Measurements from ENCODE around the gene RNF43.
"Not testable (repeated sequence)": the region's sequence is repeated elsewhere in the genome, so short reads cannot be mapped to it uniquely, and the experiment has no call there.

Gene RNF43

DNA sequence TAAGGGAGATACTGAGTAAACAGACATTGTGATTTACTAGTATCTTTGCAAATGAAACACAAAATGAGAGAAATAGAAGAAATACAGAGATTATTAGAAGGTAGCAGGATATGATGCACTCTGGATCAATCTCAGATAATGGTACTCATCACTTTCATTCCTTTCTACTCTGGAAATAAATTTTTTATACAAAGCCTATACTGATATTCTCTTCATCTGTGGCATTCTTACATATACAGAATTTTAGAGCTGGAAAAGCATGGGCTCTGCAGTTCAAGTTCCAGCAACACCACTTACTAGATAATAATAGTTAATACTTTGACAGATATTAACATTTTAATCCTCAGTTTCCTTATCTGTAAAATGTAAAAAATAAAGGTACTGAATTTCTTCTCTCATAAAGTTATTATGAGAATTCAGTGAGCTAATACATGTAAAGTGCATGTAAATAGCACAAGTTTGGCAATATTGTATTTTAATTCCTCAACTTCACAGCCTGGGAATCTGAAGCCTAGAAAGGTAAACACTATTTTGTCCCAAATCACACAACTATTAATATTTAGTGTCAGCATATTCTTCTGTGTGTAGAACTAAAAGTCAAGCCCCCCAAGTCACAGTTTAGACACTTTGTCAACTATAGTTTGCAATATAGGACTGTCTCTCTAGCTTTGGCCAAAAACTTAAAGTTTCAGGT lies 6.5 kb downstream of the RNF43 start:
- intact Hi-C loops (cut with DNase I) = no loop called here
- no peak for DNase-seq

DNA sequence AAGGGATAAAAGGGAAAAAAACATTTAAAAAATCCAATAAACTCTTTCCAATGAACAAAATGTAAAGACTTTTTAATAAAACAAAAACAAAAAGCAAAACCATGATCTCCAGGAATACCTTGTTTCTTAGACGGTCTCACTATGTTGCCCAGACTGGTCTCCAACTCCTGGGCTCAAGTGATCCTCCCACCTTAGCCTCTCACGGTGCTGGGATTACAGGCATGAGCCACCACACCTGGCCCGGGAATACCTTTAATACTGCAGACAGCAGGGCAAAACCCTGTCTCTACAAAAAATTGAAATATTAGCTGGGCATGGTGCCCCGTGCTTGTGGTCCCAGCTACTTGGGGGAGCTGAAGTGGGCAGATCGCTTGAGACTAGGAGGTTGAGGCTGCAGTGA lies 7.9 kb downstream of the RNF43 start:
- intact Hi-C loops (cut with DNase I) = no loop called here
- no peak for DNase-seq

DNA sequence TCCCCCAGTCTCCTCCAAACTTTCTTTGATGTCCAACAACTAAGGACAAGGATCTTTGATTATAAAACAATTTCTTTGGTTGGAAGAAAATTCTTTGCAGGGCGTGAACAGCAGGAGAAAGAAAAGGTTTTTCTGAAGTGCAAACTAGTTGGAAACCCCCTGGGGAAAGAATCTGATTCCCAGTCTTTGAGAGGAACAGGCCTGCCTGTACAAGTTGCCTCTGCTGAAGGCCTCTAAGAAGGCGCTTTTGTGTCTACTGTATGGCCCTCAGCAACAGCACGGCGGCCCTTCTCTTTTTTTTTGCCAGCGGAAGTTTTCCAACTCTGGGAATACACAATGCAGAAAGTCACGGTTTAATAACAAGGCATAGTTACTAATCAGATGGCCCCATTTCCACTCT lies 14.0 kb downstream of the RNF43 start:
- intact Hi-C loops (cut with DNase I) = no loop called here
- DNase-seq = no peak

DNA sequence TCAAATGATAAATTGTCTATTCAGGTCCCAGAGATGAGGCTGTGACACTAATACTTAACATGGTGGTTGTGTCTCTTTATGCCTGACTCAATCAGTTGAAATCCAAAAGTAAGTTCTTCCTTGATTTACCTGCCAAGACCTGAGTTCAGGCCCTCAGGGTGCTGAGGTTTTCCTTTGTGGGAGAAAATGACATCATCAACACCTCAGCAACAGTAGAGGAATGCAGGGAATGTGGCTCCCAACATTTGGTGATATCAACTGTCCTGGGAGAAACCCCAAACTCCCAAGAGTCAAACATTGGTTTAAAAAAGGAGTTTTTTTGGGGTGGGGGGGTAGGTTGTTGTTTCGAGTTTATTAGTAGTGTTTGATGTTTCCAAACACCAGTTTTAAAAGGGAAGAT lies 14.7 kb downstream of the RNF43 start:
- DNase-seq = no peak
- intact Hi-C loops (cut with DNase I) = no loop called here

DNA sequence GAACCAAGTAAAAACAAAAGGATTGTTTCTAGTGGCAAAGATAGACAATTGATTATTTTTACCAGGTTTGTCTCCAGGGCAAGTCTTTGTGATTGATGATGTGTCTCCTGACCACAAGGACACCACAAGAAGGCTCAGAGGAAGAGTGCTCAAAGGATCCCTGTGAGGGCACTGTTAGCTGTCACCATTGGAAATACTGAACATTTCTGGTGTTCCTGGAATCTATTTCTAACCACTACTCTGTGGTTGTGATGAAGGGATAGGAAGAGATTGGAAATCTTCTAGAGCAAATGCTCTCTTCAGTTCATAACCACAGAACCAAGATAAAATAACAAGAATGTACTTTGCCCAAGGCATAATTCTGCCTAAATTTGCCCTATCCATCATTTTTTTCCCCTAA lies 15.3 kb downstream of the RNF43 start:
- no peak for DNase-seq
- intact Hi-C loops (cut with DNase I) = no loop called here

DNA sequence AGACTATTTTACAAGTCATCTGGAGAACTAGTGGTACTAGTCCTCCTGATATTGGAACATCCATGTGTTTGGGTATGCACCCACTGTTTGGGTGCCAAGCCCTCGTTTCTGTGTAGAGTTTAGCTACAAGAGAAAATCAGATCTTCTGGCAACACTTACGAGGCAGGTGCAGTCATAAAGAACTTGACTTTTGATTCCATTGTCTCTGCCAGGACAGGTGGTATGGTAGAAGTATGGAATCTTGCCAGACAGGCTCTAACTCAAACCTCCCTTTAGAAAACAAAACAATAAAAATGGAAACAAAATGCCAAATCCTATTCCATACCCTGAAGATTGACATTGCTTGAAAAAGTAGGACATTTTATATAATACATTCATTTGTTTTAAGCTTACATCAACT lies 16.0 kb downstream of the RNF43 start:
- intact Hi-C loops (cut with DNase I) = no loop called here
- DNase-seq = no peak

DNA sequence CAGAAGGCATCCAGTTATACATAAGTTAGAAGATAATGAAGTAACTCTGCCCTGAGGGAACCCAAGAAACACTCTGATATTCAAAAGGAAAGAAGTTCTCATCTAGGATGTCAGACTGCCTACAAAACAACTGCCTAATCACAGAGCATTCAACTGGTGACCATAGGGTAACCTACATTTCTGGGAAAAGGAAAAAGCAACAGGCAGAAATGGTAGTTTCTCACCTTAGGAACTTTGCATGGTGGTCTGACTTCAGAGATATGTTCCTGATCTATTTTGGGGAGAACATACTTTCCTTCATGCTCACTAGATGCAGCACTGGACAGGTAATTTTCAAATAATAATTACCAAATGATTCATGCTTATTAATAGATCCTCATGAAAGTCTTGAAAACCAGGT lies 16.5 kb downstream of the RNF43 start:
- no peak for DNase-seq
- intact Hi-C loops (cut with DNase I) = no loop called here

DNA sequence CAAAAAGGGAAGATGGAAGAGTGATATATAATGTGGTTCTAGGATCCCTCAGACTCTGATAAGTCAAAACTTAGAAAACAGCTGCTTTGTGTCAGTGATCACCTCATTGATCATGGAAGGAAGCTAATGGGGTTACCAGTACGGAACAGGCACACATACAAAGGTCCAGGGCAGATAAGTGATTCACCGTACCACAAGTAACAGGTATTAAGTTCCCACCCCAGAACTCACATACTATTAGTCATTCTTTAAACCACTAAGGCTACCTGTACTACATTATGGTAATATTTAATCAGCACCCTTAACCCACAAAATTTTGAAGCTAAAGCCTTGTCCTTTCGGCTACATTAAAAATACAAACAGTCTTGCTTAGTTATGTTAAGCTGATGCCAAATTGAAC lies 17.4 kb downstream of the RNF43 start:
- intact Hi-C loops (cut with DNase I) = no loop called here
- DNase-seq = no peak

DNA sequence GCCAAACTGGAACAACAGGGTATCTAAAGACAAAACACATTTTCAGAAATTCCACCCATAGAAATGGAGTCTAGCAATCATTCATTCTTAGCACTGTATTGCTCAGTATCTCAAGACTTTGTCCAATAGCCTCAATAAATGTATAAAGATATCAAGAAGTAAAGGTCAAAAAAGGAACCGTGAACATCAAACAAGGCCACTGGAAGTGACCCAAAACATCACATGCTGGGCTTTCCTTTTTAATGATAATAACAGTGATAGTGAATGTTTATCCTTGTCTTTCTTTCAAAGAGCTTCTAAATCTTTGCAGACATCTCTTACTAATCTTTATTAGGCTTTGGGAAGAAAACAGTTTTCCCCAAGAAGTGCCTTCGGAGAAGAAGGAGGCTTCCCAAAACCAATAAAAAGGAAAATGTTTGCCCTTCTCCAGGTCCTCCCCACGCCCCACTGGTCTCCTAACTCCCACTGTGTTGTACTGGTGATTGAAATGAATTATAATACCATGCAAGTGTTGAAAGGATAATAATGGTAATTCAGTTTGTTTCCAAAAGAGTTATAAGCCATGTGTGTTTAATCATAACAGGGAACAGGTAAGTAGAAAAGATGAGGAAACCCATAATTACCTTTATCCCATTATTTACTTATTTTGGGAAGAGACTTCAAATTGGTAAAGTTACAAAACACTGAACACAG lies 18.6 kb downstream of the RNF43 start:
- no peak for DNase-seq
- intact Hi-C loops (cut with DNase I) = no loop called here

DNA sequence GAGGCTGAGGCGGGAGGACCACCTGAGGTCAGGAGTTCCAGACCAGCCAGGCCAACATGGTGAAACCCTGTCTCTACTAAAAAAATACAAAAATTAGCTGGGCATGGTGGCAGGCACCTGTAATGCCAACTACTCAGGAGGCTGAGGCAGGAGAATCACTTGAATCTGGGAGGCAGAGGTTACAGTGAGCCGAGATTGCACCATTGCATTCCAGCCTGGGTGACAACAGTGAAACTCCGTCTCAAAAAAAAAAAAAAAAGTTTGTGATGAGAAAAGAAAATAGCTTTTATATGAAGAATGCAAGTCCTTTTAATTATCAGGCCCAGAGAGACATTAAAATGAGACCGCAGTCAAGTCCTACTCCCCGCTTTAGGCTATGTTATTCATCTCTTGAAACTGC lies 19.9 kb downstream of the RNF43 start:
- intact Hi-C loops (cut with DNase I); DNase-seq: not testable (repeated sequence)

DNA sequence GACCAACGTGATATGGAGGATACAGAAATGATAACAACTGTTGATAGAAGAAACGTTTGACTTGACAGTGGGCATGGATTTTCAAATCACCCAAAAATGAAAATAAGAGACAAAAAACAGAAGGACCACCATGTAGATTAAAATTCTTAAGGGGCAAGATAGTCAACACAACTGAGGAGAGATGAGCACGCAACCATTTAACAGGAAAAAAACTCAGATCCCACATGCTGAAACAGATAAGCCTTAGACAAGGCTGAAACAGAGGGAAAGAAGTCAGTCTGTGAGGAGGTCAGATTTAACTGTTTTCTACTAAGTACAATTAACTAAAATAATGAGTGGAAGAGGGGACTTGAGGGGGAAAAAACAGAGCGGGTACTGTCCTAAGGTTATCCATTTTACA lies 21.2 kb downstream of the RNF43 start:
- DNase-seq = no peak
- intact Hi-C loops (cut with DNase I) = no loop called here

DNA sequence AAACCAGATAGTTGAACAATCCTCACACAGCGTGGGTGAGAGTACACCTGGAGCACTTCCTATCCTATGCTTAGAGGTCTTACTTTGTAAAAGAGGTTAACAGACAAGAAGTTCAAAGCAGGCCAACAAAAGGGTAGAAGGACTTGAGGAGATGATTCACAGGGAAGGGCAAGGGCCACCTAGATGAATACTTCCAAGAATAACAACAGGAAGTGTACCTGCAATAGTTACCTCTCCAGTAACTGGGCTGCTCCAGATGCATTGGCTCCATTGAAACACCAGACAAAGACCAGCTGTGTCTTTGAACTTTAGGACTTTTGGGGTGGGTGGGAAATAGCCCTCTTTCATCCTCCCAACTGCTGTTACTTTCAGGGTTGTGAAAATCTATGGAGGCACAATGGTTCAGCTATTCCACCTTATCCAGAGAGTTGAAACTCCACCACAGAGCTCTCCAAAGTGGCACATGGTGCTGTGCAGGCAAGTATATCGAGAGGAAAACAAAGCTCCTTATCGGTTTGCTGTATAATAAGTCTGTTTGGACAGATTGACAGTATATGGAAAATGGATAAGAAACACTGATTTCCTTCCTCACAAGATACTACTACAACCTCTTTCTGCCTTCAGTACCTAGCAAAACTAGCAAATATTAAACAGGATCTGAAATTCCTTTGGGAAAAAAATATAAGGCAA lies 22.7 kb downstream of the RNF43 start:
- intact Hi-C loops (cut with DNase I) = no loop called here

DNA sequence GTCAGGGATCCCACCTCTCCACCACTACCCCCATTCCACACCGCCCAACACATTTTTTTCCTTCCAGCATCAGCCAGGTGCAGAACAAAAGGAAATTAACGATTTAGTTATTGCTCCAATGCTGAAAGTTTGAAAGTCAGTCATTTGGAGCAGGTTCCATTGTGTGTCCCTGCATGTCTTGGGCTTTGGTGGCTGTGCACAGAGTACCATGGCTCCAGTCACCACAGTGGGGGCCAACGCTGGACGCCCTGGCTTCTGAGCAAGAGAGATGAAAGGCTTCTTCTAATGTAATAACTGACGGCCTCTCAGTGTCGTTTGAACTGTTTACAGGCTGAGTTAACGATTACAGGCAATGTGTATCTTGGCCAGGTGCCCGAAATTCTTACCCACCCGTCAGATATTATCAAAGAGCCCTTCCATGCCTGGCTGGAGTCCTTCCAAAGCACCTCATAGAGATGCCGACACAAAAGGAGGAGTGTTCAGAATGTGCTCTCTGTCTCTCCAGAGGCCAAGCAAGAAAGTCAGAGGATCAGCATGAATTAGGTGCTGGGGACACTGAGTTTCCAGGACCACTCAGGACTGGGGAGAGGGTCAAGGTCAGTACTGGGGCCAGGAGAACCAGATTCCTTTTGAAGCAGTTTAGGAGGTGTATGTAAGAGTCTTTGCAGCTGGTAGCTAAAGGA lies 25.9 kb downstream of the RNF43 start:
- DNase-seq = no peak
- intact Hi-C loops (cut with DNase I) = no loop called here

More for the DNA sequence above, 22.7 kb downstream of the RNF43 start:
- DNase-seq = no peak

DNA sequence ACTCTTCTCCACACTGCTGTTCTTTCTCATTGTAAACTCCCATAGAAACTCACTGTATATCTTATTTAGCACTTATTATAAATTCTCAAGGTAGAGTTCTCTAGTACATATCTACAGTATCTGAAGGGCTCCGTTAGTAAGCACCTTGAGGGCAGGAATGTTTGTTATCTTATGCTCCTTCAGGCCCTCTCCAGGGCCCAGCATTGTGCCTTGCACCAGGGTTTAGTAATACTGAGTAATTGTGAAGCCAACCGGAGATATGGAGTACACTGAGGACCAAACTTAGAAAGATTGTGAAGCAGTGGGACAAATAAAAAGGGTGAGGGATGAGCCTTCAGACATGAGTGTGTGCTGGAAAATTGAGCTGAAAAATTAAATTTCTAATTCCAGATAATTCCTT lies 26.4 kb downstream of the RNF43 start:
- DNase-seq = no peak
- intact Hi-C loops (cut with DNase I) = no loop called here

DNA sequence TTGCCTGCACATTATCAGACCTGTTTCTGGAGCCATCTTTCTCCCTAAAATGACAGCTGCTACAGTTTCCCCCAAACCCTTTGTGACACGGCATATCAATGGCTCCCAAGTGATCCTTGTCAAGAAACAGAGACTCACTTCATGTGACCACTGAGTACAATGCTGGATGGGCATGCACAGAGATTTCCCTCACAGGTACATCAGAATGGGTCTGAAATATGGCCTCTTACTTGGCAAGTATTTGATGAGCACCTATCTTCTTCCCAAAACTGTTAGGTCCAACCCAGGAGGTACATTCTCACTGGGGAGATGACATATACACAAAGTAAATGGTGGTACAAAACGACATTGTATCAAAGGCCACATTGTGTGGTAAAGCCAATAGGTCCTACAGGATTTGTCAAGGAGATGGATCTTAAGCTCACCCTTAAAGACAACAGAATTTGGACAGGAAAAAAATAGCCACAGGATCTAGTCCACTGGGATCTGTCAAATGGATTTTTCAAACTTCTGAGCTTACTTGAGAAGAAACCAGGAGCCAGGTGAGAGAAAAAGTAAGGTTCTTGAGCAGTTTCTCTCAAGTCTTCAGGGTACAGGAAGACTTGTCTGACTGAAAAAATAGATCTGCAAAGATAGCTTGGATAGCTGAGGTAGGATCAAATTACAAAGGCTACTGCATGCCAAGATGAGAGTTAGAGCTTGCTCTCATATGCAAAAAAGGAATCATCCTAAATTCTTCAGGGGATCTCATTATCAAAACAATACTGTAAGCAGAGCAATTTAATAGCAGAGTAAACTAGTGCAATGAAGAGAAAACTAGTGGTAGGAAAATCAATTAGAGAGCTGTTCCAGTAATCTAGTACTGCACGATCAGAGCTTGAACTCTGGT lies 28.8 kb downstream of the RNF43 start:
- DNase-seq = no peak
- intact Hi-C loops (cut with DNase I) = no loop called here

DNA sequence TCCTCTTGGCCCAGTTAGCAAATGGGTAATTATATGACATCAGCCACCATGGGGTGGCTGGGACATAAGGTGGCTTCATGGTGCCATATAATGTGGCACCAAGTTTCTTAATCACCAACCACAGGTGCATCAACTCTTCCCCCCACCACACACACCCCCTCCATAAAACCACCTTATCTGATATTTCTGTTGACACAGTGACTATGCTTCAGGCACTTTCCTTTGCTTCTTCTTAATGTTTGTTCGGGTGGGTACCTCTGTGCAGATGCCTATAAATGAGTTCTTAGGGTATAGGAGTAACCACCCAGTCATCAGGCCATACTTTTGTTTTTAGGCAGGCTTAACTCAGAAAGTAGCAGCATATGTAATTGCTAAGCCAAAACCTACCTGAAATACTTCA lies 29.5 kb downstream of the RNF43 start:
- no peak for DNase-seq
- intact Hi-C loops (cut with DNase I) = no loop called here

DNA sequence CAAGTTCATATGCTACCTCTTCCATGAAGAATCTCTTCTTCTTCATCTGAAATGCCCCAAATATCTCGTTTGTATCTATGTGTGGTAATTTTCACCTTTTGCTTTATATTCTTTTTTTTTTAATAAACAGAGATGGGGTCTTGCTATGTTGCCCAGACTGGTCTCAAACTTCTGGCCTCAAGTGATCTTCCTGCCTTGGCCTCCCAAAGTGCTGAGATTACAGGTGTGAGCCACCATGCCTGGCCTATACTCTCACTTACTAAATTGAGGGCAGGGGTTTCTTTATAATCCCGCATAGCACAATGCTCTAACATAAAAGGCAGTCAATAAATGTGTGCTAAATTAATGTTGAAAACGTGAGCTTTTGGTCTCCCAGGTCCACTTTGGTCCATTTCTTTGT lies 30.6 kb downstream of the RNF43 start:
- intact Hi-C loops (cut with DNase I) = no loop called here
- no peak for DNase-seq

DNA sequence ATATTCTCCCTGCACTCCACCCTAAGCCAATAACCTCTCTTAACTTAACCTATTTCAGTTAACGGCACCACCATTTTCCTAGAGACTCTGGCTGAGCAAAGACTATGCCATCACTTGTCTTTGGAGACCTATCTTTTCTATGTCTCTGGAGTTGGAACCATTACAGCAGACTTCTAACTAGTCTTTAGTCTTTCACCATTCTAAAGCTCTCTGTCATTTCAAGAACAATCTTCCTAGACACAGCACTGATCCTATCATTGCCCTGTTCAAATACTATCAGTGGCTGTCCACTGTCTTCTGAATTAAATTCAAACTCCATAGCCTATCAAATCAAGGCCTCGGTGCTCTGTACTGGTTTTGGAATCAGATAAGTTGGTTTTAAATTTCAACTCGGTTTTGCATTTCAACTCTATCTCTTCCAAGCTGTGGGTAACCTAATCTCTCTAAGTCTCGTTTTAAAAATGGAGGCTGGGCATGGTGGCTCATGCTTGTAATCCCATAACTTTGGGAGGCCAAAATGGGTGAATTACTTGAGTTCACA lies 31.9 kb downstream of the RNF43 start:
- intact Hi-C loops (cut with DNase I) = no loop called here
- no peak for DNase-seq

DNA sequence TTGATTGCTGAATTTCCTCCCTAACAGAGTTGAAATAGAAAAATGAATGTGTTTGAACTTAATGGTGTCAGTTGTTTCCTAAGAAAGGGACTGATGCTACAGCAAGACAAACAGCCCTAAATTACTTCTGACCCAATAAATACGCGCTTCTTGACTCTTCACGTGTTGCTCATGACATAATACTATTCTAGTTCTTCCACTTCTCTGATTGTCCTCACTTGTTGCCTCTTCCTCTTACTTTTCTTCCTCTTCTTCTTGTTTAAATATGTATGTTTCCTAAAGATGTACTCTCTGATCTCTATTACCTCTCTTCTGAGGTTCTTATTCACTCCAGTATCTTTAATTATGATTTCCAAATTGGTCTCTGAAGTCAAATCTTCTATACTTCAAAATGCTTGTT lies 32.4 kb downstream of the RNF43 start:
- no peak for DNase-seq

DNA sequence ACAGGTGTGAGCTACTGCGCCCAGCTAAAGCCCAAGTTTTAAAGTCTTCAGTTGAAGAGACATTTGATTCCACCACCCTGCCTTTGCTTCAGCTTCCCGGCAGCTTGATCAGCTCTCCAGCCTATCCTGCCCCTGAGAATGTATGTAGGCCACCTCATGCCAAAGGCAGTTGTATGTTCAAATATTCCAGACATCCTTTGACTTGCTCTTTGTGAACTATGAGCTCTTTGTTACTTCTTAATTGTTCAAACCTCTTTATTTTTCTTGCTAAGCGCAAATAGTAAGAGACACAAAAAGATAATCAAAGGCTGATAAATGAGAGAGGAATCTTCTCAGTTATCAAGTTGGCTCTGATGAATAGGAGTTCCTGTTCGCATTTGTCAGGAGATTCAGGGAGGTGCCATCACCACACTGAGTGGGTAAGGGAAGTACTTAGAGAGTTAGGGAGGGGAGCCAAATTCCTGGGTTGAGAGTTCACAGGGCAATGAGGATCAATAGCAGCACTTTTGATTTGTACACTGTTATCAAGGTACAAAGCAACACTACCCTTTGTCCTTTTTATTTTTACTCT lies 33.4 kb downstream of the RNF43 start:
- DNase-seq = no peak
- intact Hi-C loops (cut with DNase I) = no loop called here

More for the DNA sequence above, 32.4 kb downstream of the RNF43 start:
- intact Hi-C loops (cut with DNase I) = no loop called here

Data from posterior cingulate gyrus (tissue), 11 donors.